GM23338 (cell line): ENCODE data around the gene FUT8. TPM values are rescaled to one million over a fixed set of nuclear protein-coding genes. Genes with fewer than 3 reads are reported as not detected.
A peak's percentile ranks its signal among the peaks of the same experiment; 100 is the strongest.

Experiments used
- ATAC-seq: fragments of 200-7000 bp; cut with Tn5 transposase; 3 replicates; pipeline ENCODE4 v1.9.1; 2020
- DNase-seq: peaks from one replicate; pipeline ENCODE4 v3.0.0-alpha.2; 2015; ENCODE audit warnings: low spot score
- H2AFZ ChIP-seq: fragments of 200-600 bp; sonication (generic); 2 replicates; pipeline ENCODE4 v1.8.0; 2016; ENCODE audit warnings: antibody characterized with exemption, mild to moderate bottlenecking, moderate library complexity
- H3F3A ChIP-seq: fragments of 200-600 bp; sonication (generic); replicated peaks from 2 replicates; pipeline ENCODE4 v1.8.0; 2017; ENCODE audit warnings: antibody characterized with exemption, mixed run types, low read depth
- H3K27ac ChIP-seq: fragments of 200-600 bp; sonication (generic); 2 replicates; pipeline ENCODE4 v1.6.1; 2016; ENCODE audit warnings: low read depth
- H3K27me3 ChIP-seq: fragments of 200-600 bp; sonication (generic); 2 replicates; pipeline ENCODE4 v1.8.0; 2016; ENCODE audit warnings: mild to moderate bottlenecking, mixed run types, moderate library complexity; ENCODE audit not compliant: insufficient read depth
- H3K36me3 ChIP-seq: fragments of 200-600 bp; sonication (generic); 2 replicates; pipeline ENCODE4 v1.8.0; 2016; ENCODE audit warnings: mild to moderate bottlenecking; ENCODE audit not compliant: insufficient read depth
- H3K4me1 ChIP-seq: fragments of 200-600 bp; sonication (generic); 2 replicates; pipeline ENCODE4 v1.8.0; 2016; ENCODE audit warnings: mild to moderate bottlenecking, moderate library complexity; ENCODE audit not compliant: insufficient read depth
- H3K4me2 ChIP-seq: fragments of 200-600 bp; sonication (generic); 2 replicates; pipeline ENCODE4 v1.7.1; 2017; ENCODE audit warnings: mixed run types
- H3K4me3 ChIP-seq: fragments of 200-600 bp; sonication (generic); 2 replicates; pipeline ENCODE4 v1.6.1; 2016; ENCODE audit warnings: mixed run types
- H3K79me2 ChIP-seq: fragments of 200-600 bp; sonication (generic); replicated peaks from 2 replicates; pipeline ENCODE4 v1.8.0; 2017; ENCODE audit warnings: mild to moderate bottlenecking; ENCODE audit not compliant: insufficient read depth
- H3K9me2 ChIP-seq: fragments of 200-600 bp; sonication (generic); 2 replicates; pipeline ENCODE4 v1.8.0; 2017; ENCODE audit not compliant: insufficient read depth
- H4K20me1 ChIP-seq: fragments of 200-600 bp; sonication (generic); replicated peaks from 2 replicates; pipeline ENCODE4 v1.8.0; 2017; ENCODE audit warnings: mild to moderate bottlenecking; ENCODE audit not compliant: insufficient read depth
- H3K27ac Mint-ChIP-seq: 2 replicates; pipeline ENCODE4 v1.8.0; 2020; ENCODE audit warnings: inconsistent platforms, mild to moderate bottlenecking, moderate library complexity, mixed read lengths
- H3K27me3 Mint-ChIP-seq: 3 replicates; pipeline ENCODE4 v1.8.0; 2022; ENCODE audit warnings: low read depth, mild to moderate bottlenecking, moderate library complexity, mixed read lengths, inconsistent platforms; ENCODE audit not compliant: insufficient read depth, poor library complexity
- H3K36me3 Mint-ChIP-seq: 3 replicates; pipeline ENCODE4 v1.8.0; 2021; ENCODE audit warnings: low read depth, mild to moderate bottlenecking, inconsistent platforms, moderate library complexity, mixed read lengths
- H3K4me1 Mint-ChIP-seq: 3 replicates; pipeline ENCODE4 v1.8.0; 2020; ENCODE audit warnings: mild to moderate bottlenecking, inconsistent platforms, mixed read lengths
- H3K4me3 Mint-ChIP-seq: 3 replicates; pipeline ENCODE4 v1.8.0; 2021; ENCODE audit warnings: moderate library complexity, mild to moderate bottlenecking, inconsistent platforms, mixed read lengths
- H3K9me3 Mint-ChIP-seq: 3 replicates; pipeline ENCODE4 v1.8.0; 2020; ENCODE audit warnings: moderate library complexity, mild to moderate bottlenecking, inconsistent platforms, mixed read lengths
- CTCF ChIP-seq, 2 experiments: fragments of 200-600 bp in 1 of 2; sonication (generic) in 1 of 2; conservative IDR thresholded peaks; 2 replicates each; pipeline versions ENCODE4 v1.5.1 to v1.6.1; 2016 to 2017; ENCODE audit warnings: antibody characterized with exemption in 2 of 2, low read depth in 2 of 2, mild to moderate bottlenecking in 2 of 2, moderate library complexity in 1 of 2
- ETS1 ChIP-seq: IDR thresholded peaks from 2 replicates; pipeline ENCODE4 v1.6.1; 2016; ENCODE audit warnings: antibody characterized with exemption
- EZH2 ChIP-seq: fragments of 200-600 bp; sonication (generic); IDR thresholded peaks from one replicate; pipeline ENCODE4 v1.8.0; 2017; ENCODE audit warnings: antibody characterized with exemption, mild to moderate bottlenecking, low read depth; ENCODE audit not compliant: unreplicated experiment
- NANOG ChIP-seq: IDR thresholded peaks from 2 replicates; pipeline ENCODE4 v1.6.1; 2016; ENCODE audit warnings: antibody characterized with exemption, borderline replicate concordance
- POLR2AphosphoS5 ChIP-seq: IDR thresholded peaks from 2 replicates; pipeline ENCODE4 v1.6.1; 2016; ENCODE audit warnings: antibody characterized with exemption, low read depth
- REST ChIP-seq: IDR thresholded peaks from one replicate; pipeline ENCODE4 v1.6.1; 2018; ENCODE audit warnings: antibody characterized with exemption; ENCODE audit not compliant: unreplicated experiment
- ZNF114 ChIP-seq: fragments of 250-450 bp; sonication (Bioruptor Pico); IDR thresholded peaks from 2 replicates; pipeline ENCODE4 v1.5.0; 2020; ENCODE audit warnings: mild to moderate bottlenecking, moderate library complexity
- ZNF331 ChIP-seq: fragments of 250-450 bp; sonication (Bioruptor Pico); IDR thresholded peaks from 2 replicates; pipeline ENCODE4 v1.5.0; 2020; ENCODE audit warnings: low read depth, mild to moderate bottlenecking, moderate library complexity
- polyA plus RNA-seq: library from polyadenylated mRNA; unstranded; fragments of >200 nt; fragmentation: Nextera tagmentation; extraction: Ambion mirVana; gene quantifications from 2 replicates; pipeline ENCODE4 v1.2.1, GENCODE V29; 2016
- total RNA-seq: library from RNA; depleted of rRNA; stranded (reverse); fragments of >200 nt; shearing (Covaris generic); gene quantifications from 2 replicates; pipeline ENCODE4 v1.2.3, GENCODE V29; 2014

The FUT8 gene
- total and polyA plus RNA-seq, 2 experiments from 2014 or later, result 8.2 to 23.2 TPM

- no peak for TF ChIP-seq REST
- TF ChIP-seq EZH2, result no peak
- no peak for TF ChIP-seq ETS1
- no peak for TF ChIP-seq ZNF331 (CRISPR knock-in tag)
- TF ChIP-seq NANOG, result no peak
- no peak for TF ChIP-seq ZNF114 (CRISPR knock-in tag)
- no peak for TF ChIP-seq POLR2AphosphoS5
Observed at GRCh38 chr14:65500075-65500474, 87.5 kb downstream of the FUT8 start (continued).

- ATAC-seq (no peak), DNase-seq (no peak)
- peaks cover 28% of the 10 kb centered on the region for H3K27me3 Mint-ChIP-seq
- H3K4me3 Mint-ChIP-seq, result no peak overlapping the region
- H3K36me3 Mint-ChIP-seq, result peaks cover 5% of the 10 kb centered on the region
- Histone ChIP-seq H3K4me3 (no peak overlapping the region), H3F3A (no peaks in the 10 kb centered on the region), H3K36me3 (no peaks in the 10 kb centered on the region), H3K27me3 (peaks cover 44% of the 10 kb centered on the region), H3K4me1 (no peaks in the 10 kb centered on the region), H2AFZ (no peak overlapping the region), H3K9me2 (no peaks in the 10 kb centered on the region), H3K4me2 (no peak overlapping the region), H4K20me1 (no peaks in the 10 kb centered on the region), H3K27ac (no peak overlapping the region), H3K79me2 (no peaks in the 10 kb centered on the region; the same call in 1 of the 2 replicates)
- peaks cover 13% of the 10 kb centered on the region for H3K4me1 Mint-ChIP-seq
- peaks cover 2% of the 10 kb centered on the region for H3K9me3 Mint-ChIP-seq
- no peak overlapping the region for H3K27ac Mint-ChIP-seq
- TF ChIP-seq CTCF (conservative IDR thresholded peaks at IDR 0.05; ENCODE audit: low read depth in 2 of 2), result peak; percentile 13 to 20; a peak in 1 of 4 replicates
- no peak for TF ChIP-seq REST
Observed at GRCh38 chr14:65501328-65501727, 88.8 kb downstream of the FUT8 start.
